Muscle layer of colon (tissue), 2 donors: Measurements from ENCODE around the gene SNRPD3.
"Not testable (repeated sequence)": the region's sequence is repeated elsewhere in the genome, so short reads cannot be mapped to it uniquely, and the experiment has no call there.

Experiments used
- H3K27ac ChIP-seq: one replicate; pipeline ENCODE4 v1.7.0; 2013; ENCODE audit warnings: low read depth, mild to moderate bottlenecking, low read length, moderate library complexity
- H3K27me3 ChIP-seq, 2 donors: one replicate each; pipeline ENCODE4 v1.7.0; 2013; ENCODE audit warnings: low read length in 2 of 2, mild to moderate bottlenecking in 2 of 2; ENCODE audit not compliant: insufficient read depth in 2 of 2, control insufficient read depth in 1 of 2
- H3K36me3 ChIP-seq: one replicate; pipeline ENCODE4 v1.7.0; 2013; ENCODE audit warnings: mild to moderate bottlenecking, low read length; ENCODE audit not compliant: insufficient read depth
- H3K4me1 ChIP-seq: one replicate; pipeline ENCODE4 v1.7.0; 2013; ENCODE audit warnings: mild to moderate bottlenecking, low read length; ENCODE audit not compliant: insufficient read depth
- H3K4me3 ChIP-seq, 2 donors: one replicate each; pipeline ENCODE4 v1.7.0; 2013; ENCODE audit warnings: low read length in 2 of 2, low read depth in 1 of 2, mild to moderate bottlenecking in 1 of 2, moderate library complexity in 1 of 2
- H3K9ac ChIP-seq: one replicate; pipeline ENCODE4 v1.7.0; 2013; ENCODE audit warnings: low read length
- H3K9me3 ChIP-seq: one replicate; pipeline ENCODE4 v1.7.0; 2013; ENCODE audit warnings: mild to moderate bottlenecking, low read length
- donor health status: abdominal sarcoma.
- donor health status: Adenocarcinoma of cecum.

Gene SNRPD3

DNA sequence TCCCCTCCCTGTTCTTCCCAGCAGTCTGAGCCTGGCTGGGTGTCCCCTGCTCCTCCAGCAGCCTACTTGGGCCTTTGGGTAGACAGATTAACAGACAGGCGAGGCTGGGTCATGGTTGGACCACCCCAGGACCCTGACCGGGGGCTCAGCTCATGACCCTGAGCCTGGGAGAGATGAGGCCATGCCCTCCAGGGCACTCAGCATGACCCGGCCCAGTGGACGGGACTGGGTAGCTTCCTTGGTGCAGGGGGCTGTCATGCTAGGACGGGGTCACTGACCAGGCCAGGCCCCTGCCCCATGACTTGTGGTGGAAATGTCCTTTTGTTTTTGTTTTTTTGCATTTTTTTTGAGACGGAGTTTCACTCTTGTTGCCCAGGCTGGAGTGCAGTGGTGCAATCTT is 52.5 kb downstream of the SNRPD3 start:
- not testable (repeated sequence) for H3K9ac ChIP-seq, H3K27ac ChIP-seq, H3K27me3 ChIP-seq, H3K9me3 ChIP-seq, H3K36me3 ChIP-seq, H3K4me3 ChIP-seq, H3K4me1 ChIP-seq

DNA sequence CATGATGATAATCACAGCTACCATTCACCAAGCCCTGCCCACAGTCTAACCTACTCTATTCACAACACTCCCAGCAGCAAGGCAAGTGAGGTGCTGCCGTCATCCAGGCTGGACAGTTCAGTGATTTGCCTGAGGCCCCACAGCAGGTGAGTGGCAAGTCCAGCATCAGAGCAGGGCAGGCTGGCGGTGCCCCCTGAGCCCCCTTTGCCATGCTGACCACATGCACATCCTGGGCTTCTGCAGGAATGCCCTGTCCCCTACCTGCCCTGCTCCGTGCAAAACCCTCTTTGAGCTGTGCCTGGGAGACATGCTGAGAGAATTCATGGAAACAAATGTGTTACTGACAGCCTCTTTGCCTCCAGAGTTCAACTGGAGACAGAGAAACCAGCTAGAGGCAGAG is 54.1 kb downstream of the SNRPD3 start:
- not testable (repeated sequence) for H3K9ac ChIP-seq, H3K4me1 ChIP-seq, H3K27ac ChIP-seq, H3K4me3 ChIP-seq, H3K36me3 ChIP-seq, H3K27me3 ChIP-seq, H3K9me3 ChIP-seq

DNA sequence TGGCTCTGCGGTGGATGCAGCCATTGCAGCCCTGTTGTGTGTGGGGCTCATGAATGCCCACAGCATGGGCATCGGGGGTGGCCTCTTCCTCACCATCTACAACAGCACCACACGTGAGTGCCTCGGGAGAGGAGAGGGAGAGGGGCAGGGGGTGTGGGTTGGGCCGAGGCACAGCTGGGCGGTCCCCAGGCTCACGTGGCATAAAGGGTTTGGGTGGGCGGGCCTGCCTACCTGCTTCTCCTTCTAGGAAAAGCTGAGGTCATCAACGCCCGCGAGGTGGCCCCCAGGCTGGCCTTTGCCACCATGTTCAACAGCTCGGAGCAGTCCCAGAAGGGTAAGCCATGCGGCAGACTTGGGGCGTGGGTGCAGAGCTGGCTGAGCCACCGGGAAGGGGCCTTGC is 59.0 kb downstream of the SNRPD3 start:
- not testable (repeated sequence) for H3K4me1 ChIP-seq, H3K4me3 ChIP-seq, H3K27ac ChIP-seq, H3K27me3 ChIP-seq, H3K9ac ChIP-seq, H3K36me3 ChIP-seq, H3K9me3 ChIP-seq

DNA sequence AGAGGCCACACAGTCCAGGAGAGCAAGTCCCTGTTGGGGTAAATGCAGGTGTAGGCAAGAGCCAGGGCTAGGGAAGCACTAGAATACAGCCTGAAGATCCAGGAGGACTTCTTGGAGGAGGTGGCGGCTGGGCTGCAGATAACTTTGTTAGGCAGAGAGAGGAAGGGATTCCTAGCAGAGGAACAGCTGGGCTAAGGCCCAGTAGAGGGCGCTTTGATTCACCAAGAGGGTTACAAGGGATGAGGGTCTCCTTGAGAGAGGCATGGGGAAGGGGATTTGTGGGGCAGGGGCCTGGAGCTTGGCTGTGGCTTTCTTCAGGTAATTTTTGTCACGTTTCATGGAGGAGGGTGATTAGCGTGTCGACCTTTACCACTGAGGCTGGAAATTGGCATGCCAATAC is 65.4 kb downstream of the SNRPD3 start:
- not testable (repeated sequence) for H3K27me3 ChIP-seq, H3K9ac ChIP-seq, H3K4me3 ChIP-seq, H3K27ac ChIP-seq, H3K9me3 ChIP-seq, H3K36me3 ChIP-seq, H3K4me1 ChIP-seq

DNA sequence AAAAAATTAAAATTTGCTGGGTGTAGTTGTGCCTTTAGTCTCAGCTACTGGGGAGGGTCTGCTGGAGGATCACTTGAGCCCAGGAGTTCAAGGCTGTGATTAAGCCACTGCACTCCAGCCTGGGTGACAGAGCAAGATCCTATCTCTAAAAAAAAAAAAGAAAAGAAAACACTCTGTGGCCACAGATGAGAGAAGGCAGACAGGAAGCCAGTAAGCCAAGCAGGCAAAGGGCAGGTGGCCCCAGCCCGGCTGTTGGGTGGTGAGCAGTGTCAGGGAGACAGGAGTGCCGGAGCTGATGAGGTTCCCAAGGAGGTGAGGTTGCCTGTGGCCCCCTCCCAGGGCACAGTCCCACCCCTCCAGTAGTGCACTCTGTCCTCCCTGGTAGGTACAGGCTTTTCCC is 66.8 kb downstream of the SNRPD3 start:
- H3K4me3 ChIP-seq, H3K4me1 ChIP-seq, H3K36me3 ChIP-seq, H3K27ac ChIP-seq, H3K9me3 ChIP-seq, H3K27me3 ChIP-seq, H3K9ac ChIP-seq: not testable (repeated sequence)
